K562 (cell line): ENCODE results near the gene STRA6. TPM values are rescaled to one million over a fixed set of nuclear protein-coding genes. Genes with fewer than 3 reads are reported as not detected.

Experiments
- ATAC-seq: fragments of 200-7000 bp; cut with Tn5 transposase; 3 replicates; pipeline ENCODE4 v1.9.1; 2020; ENCODE audit warnings: moderate library complexity
- BruUV-seq: library from RNA; stranded (reverse); fragments of 400-500 nt; replicated peaks from 2 replicates; lab custom pipeline; 2021; lab: Mats Ljungman, UMichigan
- CTCF ChIA-PET: fragments of 300-600 bp; formaldehyde crosslinking; extraction: SDS; loops from one replicate; lab custom pipeline; 2021; ENCODE audit warnings: low intra/inter-chr PET ratio; lab: Yijun Ruan, JAX
- POLR2A ChIA-PET: fragments of 300-600, 350-650 bp; sonication (Branson Sonifier 250); formaldehyde crosslinking; extraction: SDS; loops from one replicate; lab custom pipeline; 2021; ENCODE audit warnings: antibody characterized with exemption, inconsistent platforms; lab: Yijun Ruan, JAX
- DNase-seq, 4 experiments: peaks; one replicate each; pipeline versions ENCODE4 v3.0.0 to v3.0.0-alpha.2; 2011 to 2018; ENCODE audit warnings: low spot score in 3 of 4, mixed read lengths in 3 of 4; ENCODE audit errors: extremely low read depth in 1 of 4
- FAIRE-seq: peaks from 2 replicates; lab custom pipeline; 2011; peaks lifted over from hg19 to GRCh38; lab: Jason Lieb, UNC
- H2AFZ ChIP-seq: 2 replicates; pipeline ENCODE4 v1.6.0; 2011; ENCODE audit warnings: low read depth, low read length, control low read depth, inconsistent platforms
- H3K27ac ChIP-seq: fragments of 200-600 bp; 3 replicates; pipeline ENCODE4 v1.8.0; 2011; ENCODE audit warnings: low read depth, mild to moderate bottlenecking, control low read depth, inconsistent platforms, low read length, moderate library complexity, mixed read lengths; ENCODE audit errors: extremely low read depth
- H3K27me3 ChIP-seq, 2 experiments: fragments of 300-600 bp in 1 of 2; 2 replicates in 1 of 2; 3 replicates in 1 of 2; pipeline versions ENCODE4 v1.6.0 to v1.8.0; 2011; ENCODE audit warnings: inconsistent platforms in 2 of 2, low read length in 2 of 2, mild to moderate bottlenecking in 1 of 2, mixed read lengths in 1 of 2, moderate library complexity in 1 of 2; ENCODE audit not compliant: control insufficient read depth in 2 of 2, insufficient read depth in 2 of 2
- H3K36me3 ChIP-seq: fragments of 300-600 bp; 3 replicates; pipeline ENCODE4 v1.8.0; 2011; ENCODE audit warnings: mild to moderate bottlenecking, low read length, inconsistent platforms; ENCODE audit not compliant: control insufficient read depth, insufficient read depth
- H3K4me1 ChIP-seq, 2 experiments: fragments of 200-600 bp in 1 of 2; replicated peaks in 1 of 2; 2 replicates in 1 of 2; 3 replicates in 1 of 2; pipeline versions ENCODE4 v1.5.1 to v1.8.0; 2011; ENCODE audit warnings: inconsistent platforms in 2 of 2, low read length in 2 of 2, mild to moderate bottlenecking in 1 of 2, mixed read lengths in 1 of 2, moderate library complexity in 1 of 2; ENCODE audit not compliant: control insufficient read depth in 2 of 2, insufficient read depth in 2 of 2
- H3K4me2 ChIP-seq: 2 replicates; pipeline ENCODE4 v1.6.1; 2011; ENCODE audit warnings: low read length, control low read depth, inconsistent platforms, mixed read lengths; ENCODE audit not compliant: insufficient read depth
- H3K4me3 ChIP-seq: fragments of 200-600 bp; sonication (generic), shearing (Covaris generic); 2 replicates; pipeline ENCODE4 v1.5.1; 2016; ENCODE audit warnings: control low read depth, inconsistent platforms
- H3K79me2 ChIP-seq: fragments of 200-600 bp; 3 replicates; pipeline ENCODE4 v1.8.0; 2011; ENCODE audit warnings: low read length, inconsistent platforms; ENCODE audit not compliant: control insufficient read depth, insufficient read depth
- H3K9ac ChIP-seq, 2 experiments: 2 replicates each; pipeline versions ENCODE4 v1.6.0 to v1.6.1; 2011; ENCODE audit warnings: low read depth in 2 of 2, low read length in 2 of 2, control low read depth in 1 of 2, inconsistent platforms in 1 of 2, mild to moderate bottlenecking in 1 of 2, mixed read lengths in 1 of 2; ENCODE audit not compliant: insufficient read depth in 1 of 2
- H3K9me1 ChIP-seq: one replicate; pipeline ENCODE4 v1.6.0; 2011; ENCODE audit warnings: inconsistent platforms, mild to moderate bottlenecking, low read length, moderate library complexity; ENCODE audit not compliant: control insufficient read depth, insufficient read depth
- H3K9me3 ChIP-seq: replicated peaks from 2 replicates; pipeline ENCODE4 v1.5.1; 2011; ENCODE audit warnings: low read depth, low read length, inconsistent platforms; ENCODE audit not compliant: control insufficient read depth, insufficient read depth
- H4K20me1 ChIP-seq: replicated peaks from 2 replicates; pipeline ENCODE4 v1.6.1; 2011; ENCODE audit warnings: low read length, inconsistent platforms, mixed read lengths; ENCODE audit not compliant: control insufficient read depth, insufficient read depth
- CREBBP ChIP-seq: IDR thresholded peaks from one replicate; pipeline ENCODE4 v1.6.1; 2012; ENCODE audit warnings: low read depth, mild to moderate bottlenecking, control low read depth, inconsistent platforms, low read length
- GTF2F1 ChIP-seq: IDR thresholded peaks from 2 replicates; pipeline ENCODE4 v1.6.1; 2011; ENCODE audit warnings: low read depth, low read length, improper control_type of control experiment
- LARP7 ChIP-seq: fragments of 450-650 bp; IDR thresholded peaks from 2 replicates; pipeline ENCODE4 v1.6.1; 2016
- OTX1 ChIP-seq: fragments of 450-650 bp; formaldehyde crosslinking; IDR thresholded peaks from 2 replicates; pipeline ENCODE4 v1.4.0; 2022; ENCODE audit warnings: mild to moderate bottlenecking
- SREBF2 ChIP-seq: sonication (generic); formaldehyde crosslinking; IDR thresholded peaks from 2 replicates; pipeline ENCODE4 v1.4.0; 2020; ENCODE audit warnings: mild to moderate bottlenecking, missing genetic modification reagents
- whole genome bisulfite sequencing: fragments of 100-300 bp; shearing (Covaris generic); methylation state at CpG from one replicate; pipeline ENCODE4 v1.1.6; 2016; ENCODE audit warnings: low coverage, mixed read lengths; ENCODE audit not compliant: insufficient coverage; ENCODE audit errors: missing lambda C conversion rate; 5-methylcytosine and 5-hydroxymethylcytosine counted together
- in situ Hi-C: fragments of 300-500 bp; cut with MboI; formaldehyde crosslinking; loops from 4 replicates; pipeline ENCODE4 v1.15.0; 2018; ENCODE audit warnings: inconsistent platforms, mixed read lengths
- intact Hi-C: fragments of 100-400 bp; cut with micrococcal nuclease; formaldehyde crosslinking; loops from 2 replicates; pipeline ENCODE4 v1.14.2; 2022
- polyA plus RNA-seq, 8 experiments: library from polyadenylated mRNA; depleted of rRNA in 4 of 8; stranded (reverse) in 5 of 8; unstranded in 3 of 8; fragments of >200 nt; fragmentation: Nextera tagmentation in 2 of 8; fragmentation: Illumina TruSeq in 1 of 8; extraction: Ambion mirVana in 2 of 8; extraction: Trizol in 1 of 8; gene quantifications; 2 replicates each; pipeline versions ENCODE4 v1.2.1 to v1.2.3, GENCODE V29; 2011 to 2014; ENCODE audit warnings: inconsistent platforms in 1 of 8, missing spikeins in 1 of 8
- total RNA-seq, 7 experiments: library from RNA; depleted of rRNA in 6 of 7; stranded (reverse); fragments of >200 nt in 6 of 7; fragmentation: Illumina TruSeq in 2 of 7; extraction: Trizol in 2 of 7; gene quantifications; 2 replicates each; pipeline versions ENCODE4 v1.2.1 to v1.2.3, GENCODE V29; 2011 to 2021; ENCODE audit warnings: low replicate concordance in 1 of 7
- TF ChIP-seq, protein P1 (sequence below), 2 experiments: fragments of 450-650 bp in 1 of 2; sonication (generic) in 1 of 2; formaldehyde crosslinking in 1 of 2; IDR thresholded peaks in 1 of 2; conservative IDR thresholded peaks in 1 of 2; 2 replicates each; pipeline versions ENCODE4 v1.6.1 to v1.8.1; 2016 to 2023; ENCODE audit warnings: mild to moderate bottlenecking in 2 of 2, moderate library complexity in 2 of 2, inconsistent platforms in 1 of 2, missing genetic modification reagents in 1 of 2
- TF ChIP-seq, protein P2 (sequence below): fragments of 450-650 bp; IDR thresholded peaks from 2 replicates; pipeline ENCODE4 v1.6.1; 2016; ENCODE audit warnings: missing biosample characterization, missing genetic modification characterization
- TF ChIP-seq, protein P3 (sequence below): fragments of 250-450 bp; sonication (Bioruptor Pico); IDR thresholded peaks from 2 replicates; pipeline ENCODE4 v1.8.0; 2022; ENCODE audit warnings: inconsistent platforms, mild to moderate bottlenecking, moderate library complexity, borderline replicate concordance

The STRA6 gene
- total and polyA plus RNA-seq, 9 of the 15 experiments (the other 6 are each of a cell fraction or from before 2014, with no cell fraction given): 0.04 to 2.0 (median 0.43) TPM; not detected in 2

DNA sequence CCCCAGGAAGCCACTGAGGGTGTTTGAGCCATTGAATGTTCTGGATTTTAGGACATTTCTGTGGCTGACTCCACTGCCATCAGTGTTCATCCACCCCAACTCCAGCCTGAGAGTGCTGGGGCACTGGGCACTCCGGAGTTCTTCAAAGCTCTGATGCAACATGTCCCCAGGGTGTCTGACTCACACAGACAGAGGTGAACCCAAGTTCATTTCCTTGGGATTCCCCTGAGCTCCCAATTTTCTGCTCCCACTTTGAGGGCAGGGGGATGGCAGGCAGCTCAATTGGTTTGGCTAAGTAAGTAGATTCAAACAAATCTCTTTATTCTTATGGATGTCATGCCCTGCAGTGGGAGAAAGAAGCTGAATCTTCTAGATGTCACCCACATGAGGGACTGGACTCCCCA is 2.2 kb downstream of the STRA6 start:
- CTCF ChIA-PET: no interaction called here
- no peak for ATAC-seq
- TF ChIP-seq, protein P1, sequence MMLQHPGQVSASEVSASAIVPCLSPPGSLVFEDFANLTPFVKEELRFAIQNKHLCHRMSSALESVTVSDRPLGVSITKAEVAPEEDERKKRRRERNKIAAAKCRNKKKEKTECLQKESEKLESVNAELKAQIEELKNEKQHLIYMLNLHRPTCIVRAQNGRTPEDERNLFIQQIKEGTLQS (IDR thresholded peaks at IDR 0.05): peak; percentile 29; the same call in 1 of the 2 replicates
- TF ChIP-seq, protein P1 (CRISPR knock-in tag; conservative IDR thresholded peaks at IDR 0.05): no peak
- TF ChIP-seq SREBF2 (CRISPR knock-in tag) (no peak), OTX1 (CRISPR knock-in tag) (no peak)
- intact Hi-C loops (no loop called here), in situ Hi-C loops (no loop called here)
- peaks cover 8 to 15% of the 10 kb centered on the region in 2 experiments; a peak in 4 of 5 replicates for H3K4me1 ChIP-seq
- no peaks in the 10 kb centered on the region for H3K36me3 ChIP-seq
- H3K9me1 ChIP-seq: no peaks in the 10 kb centered on the region
- H3K4me3 ChIP-seq: no peak overlapping the region
- H3K9ac ChIP-seq: no peak overlapping the region
- peaks cover 2 to 72% of the 10 kb centered on the region in 2 experiments; a peak in 3 of 5 replicates for H3K27me3 ChIP-seq
- WGBS: 0% methylated on average over 1 of the region's 1 CpG
- no peaks in the 10 kb centered on the region for H3K9me3 ChIP-seq
- no peak overlapping the region for H3K4me2 ChIP-seq
- no peak for FAIRE-seq
- POLR2A ChIA-PET: interaction anchor here (0.6 kb wide), 1 partner anchor 224 kb away, joined by 3 read pairs; no protein-coding TSS in a partner anchor
- no peak overlapping the region for H2AFZ ChIP-seq
- no peak for DNase-seq
- no TSS peak for BruUV-seq
- H4K20me1 ChIP-seq: 0 out of 2 replicates have a peak, but pooled peaks cover 23% of the 10 kb centered on the region
- H3K79me2 ChIP-seq: no peaks in the 10 kb centered on the region
- no peak overlapping the region for H3K27ac ChIP-seq

DNA sequence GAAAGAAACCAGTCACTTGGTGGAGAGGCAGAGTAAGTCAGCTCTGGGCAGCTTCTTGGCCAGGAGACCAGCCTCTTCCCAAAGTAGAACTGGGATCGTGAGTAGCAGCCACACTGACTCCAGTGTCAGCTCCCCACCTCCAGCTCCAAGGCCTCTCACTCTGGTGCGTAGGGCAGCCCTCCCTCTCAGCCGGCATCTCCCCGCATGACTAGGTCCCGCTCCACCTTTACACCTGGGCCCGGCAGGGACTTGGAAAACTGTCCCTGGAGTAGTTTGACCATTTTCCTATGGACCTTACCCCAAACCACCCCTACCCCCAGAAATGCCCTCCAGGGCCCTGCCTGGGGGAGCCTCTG is 3.3 kb downstream of the STRA6 start:
- WGBS: 11% methylated on average over 6 of the region's 6 CpGs
- intact Hi-C loops (no loop called here), in situ Hi-C loops (no loop called here)
- FAIRE-seq (no peak), ATAC-seq (no peak), DNase-seq (no peak)
- ChIA-PET POLR2A (interaction anchor here (0.6 kb wide), 1 partner anchor 158 kb away, joined by 4 read pairs; no protein-coding TSS in a partner anchor), CTCF (no interaction called here)
- no peak overlapping the region for H2AFZ ChIP-seq
- H3K9ac ChIP-seq: no peak overlapping the region
- H3K9me3 ChIP-seq: no peaks in the 10 kb centered on the region
- no peak overlapping the region for H3K27ac ChIP-seq
- no peak overlapping the region for H3K4me3 ChIP-seq
- H4K20me1 ChIP-seq: 0 out of 2 replicates have a peak, but pooled peaks cover 18% of the 10 kb centered on the region
- BruUV-seq: no TSS peak
- no peak overlapping the region for H3K4me2 ChIP-seq
- H3K4me1 ChIP-seq: peaks cover 8 to 15% of the 10 kb centered on the region in 2 experiments; a peak in 4 of 5 replicates
- no peaks in the 10 kb centered on the region for H3K36me3 ChIP-seq
- H3K27me3 ChIP-seq: peaks cover 2 to 73% of the 10 kb centered on the region in 2 experiments; a peak in 3 of 5 replicates
- no peaks in the 10 kb centered on the region for H3K79me2 ChIP-seq
- H3K9me1 ChIP-seq: no peaks in the 10 kb centered on the region
- TF ChIP-seq, protein P2, sequence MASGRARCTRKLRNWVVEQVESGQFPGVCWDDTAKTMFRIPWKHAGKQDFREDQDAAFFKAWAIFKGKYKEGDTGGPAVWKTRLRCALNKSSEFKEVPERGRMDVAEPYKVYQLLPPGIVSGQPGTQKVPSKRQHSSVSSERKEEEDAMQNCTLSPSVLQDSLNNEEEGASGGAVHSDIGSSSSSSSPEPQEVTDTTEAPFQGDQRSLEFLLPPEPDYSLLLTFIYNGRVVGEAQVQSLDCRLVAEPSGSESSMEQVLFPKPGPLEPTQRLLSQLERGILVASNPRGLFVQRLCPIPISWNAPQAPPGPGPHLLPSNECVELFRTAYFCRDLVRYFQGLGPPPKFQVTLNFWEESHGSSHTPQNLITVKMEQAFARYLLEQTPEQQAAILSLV (tag): no peak
- TF ChIP-seq, protein P3, sequence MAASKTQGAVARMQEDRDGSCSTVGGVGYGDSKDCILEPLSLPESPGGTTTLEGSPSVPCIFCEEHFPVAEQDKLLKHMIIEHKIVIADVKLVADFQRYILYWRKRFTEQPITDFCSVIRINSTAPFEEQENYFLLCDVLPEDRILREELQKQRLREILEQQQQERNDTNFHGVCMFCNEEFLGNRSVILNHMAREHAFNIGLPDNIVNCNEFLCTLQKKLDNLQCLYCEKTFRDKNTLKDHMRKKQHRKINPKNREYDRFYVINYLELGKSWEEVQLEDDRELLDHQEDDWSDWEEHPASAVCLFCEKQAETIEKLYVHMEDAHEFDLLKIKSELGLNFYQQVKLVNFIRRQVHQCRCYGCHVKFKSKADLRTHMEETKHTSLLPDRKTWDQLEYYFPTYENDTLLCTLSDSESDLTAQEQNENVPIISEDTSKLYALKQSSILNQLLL (CRISPR knock-in tag): no peak
- TF ChIP-seq LARP7 (no peak), CREBBP (no peak), GTF2F1 (no peak)
